ENCODE results near the gene PCNX2.
A peak's percentile ranks its signal among the peaks of the same experiment; 100 is the strongest.

Gene PCNX2

GRCh38 chr1:233326811-233327650, 31.5 kb upstream of the PCNX2 start:
- H3K4me2 ChIP-seq (ENCODE audit: low read depth, low read length): peak overlapping the region; percentile 73
- DNase-seq: peak; percentile 98

GRCh38 chr1:233326319-233326718, 30.8 kb upstream of the PCNX2 start:
- peaks cover 25% of the 10 kb centered on the region for H3K79me2 ChIP-seq (ENCODE audit: low read length)
- H3K4me1 ChIP-seq (ENCODE audit: low read length): peaks cover 19% of the 10 kb centered on the region; the same call in 1 of the 2 replicates
- H2AFZ ChIP-seq (ENCODE audit: low read length): peak overlapping the region; percentile 87; the same call in 1 of the 2 replicates
- H3K27ac ChIP-seq (ENCODE audit: low read length): no peak overlapping the region
- H3K36me3 ChIP-seq (replicated peaks; ENCODE audit: insufficient read depth, low read length): no peaks in the 10 kb centered on the region
- H3F3A ChIP-seq (ENCODE audit: insufficient read depth, low read length): peaks cover 12% of the 10 kb centered on the region
- H3K4me3 ChIP-seq (ENCODE audit: low read length): peak overlapping the region; percentile 69
- no peaks in the 10 kb centered on the region for H3K9me3 ChIP-seq (replicated peaks; ENCODE audit: insufficient read depth, low read length)
- no peak for TF ChIP-seq EZH2 (optimal IDR thresholded peaks at IDR 0.05; ENCODE audit: low read depth, low read length)
- no peak for TF ChIP-seq CTCF (IDR thresholded peaks at IDR 0.05; ENCODE audit: low read length)
- no peaks in the 10 kb centered on the region for H3K9me2 ChIP-seq (replicated peaks; ENCODE audit: insufficient read depth, low read length)
- no peaks in the 10 kb centered on the region for H3K27me3 ChIP-seq (replicated peaks; ENCODE audit: insufficient read depth, low read length)
- no peaks in the 10 kb centered on the region for H4K20me1 ChIP-seq (ENCODE audit: insufficient read depth, low read length)
- no peak overlapping the region for H3K9ac ChIP-seq (ENCODE audit: low read length)
- no peak for DNase-seq
- peak overlapping the region; percentile 73; the same call in 1 of the 2 replicates for H3K4me2 ChIP-seq (ENCODE audit: low read depth, low read length)

More at GRCh38 chr1:233326811-233327650, 31.5 kb upstream of the PCNX2 start:
- peak overlapping the region; percentile 69 for H3K4me3 ChIP-seq (ENCODE audit: low read length)
- peak overlapping the region; percentile 87 for H2AFZ ChIP-seq (ENCODE audit: low read length)
- H3K27ac ChIP-seq (ENCODE audit: low read length): peak overlapping the region; percentile 10; the same call in 1 of the 2 replicates
- TF ChIP-seq EZH2phosphoT487 (IDR thresholded peaks at IDR 0.05; ENCODE audit: low read length) (no peak), CTCF (IDR thresholded peaks at IDR 0.05; ENCODE audit: low read length) (no peak), EZH2 (optimal IDR thresholded peaks at IDR 0.05; ENCODE audit: low read depth, low read length) (no peak)
- H3K36me3 ChIP-seq (replicated peaks; ENCODE audit: insufficient read depth, low read length): no peaks in the 10 kb centered on the region
- no peaks in the 10 kb centered on the region for H3K27me3 ChIP-seq (replicated peaks; ENCODE audit: insufficient read depth, low read length)
- peaks cover 32% of the 10 kb centered on the region for H3K79me2 ChIP-seq (ENCODE audit: low read length)
- peaks cover 12% of the 10 kb centered on the region for H3F3A ChIP-seq (ENCODE audit: insufficient read depth, low read length)
- no peaks in the 10 kb centered on the region for H4K20me1 ChIP-seq (ENCODE audit: insufficient read depth, low read length)
- H3K9ac ChIP-seq (ENCODE audit: low read length): peak overlapping the region; percentile 20; the same call in 1 of the 2 replicates
- no peaks in the 10 kb centered on the region for H3K9me2 ChIP-seq (replicated peaks; ENCODE audit: insufficient read depth, low read length)
- no peaks in the 10 kb centered on the region for H3K9me3 ChIP-seq (replicated peaks; ENCODE audit: insufficient read depth, low read length)
- H3K4me1 ChIP-seq (ENCODE audit: low read length): peaks cover 19% of the 10 kb centered on the region; the same call in 1 of the 2 replicates

- Histone ChIP-seq H3K4me2 (ENCODE audit: low read depth, low read length) (no peak overlapping the region), H3K4me1 (ENCODE audit: low read length) (peaks cover 16% of the 10 kb centered on the region), H2AFZ (ENCODE audit: low read length) (no peak overlapping the region), H3F3A (ENCODE audit: insufficient read depth, low read length) (peaks cover 25% of the 10 kb centered on the region), H3K27me3 (replicated peaks; ENCODE audit: insufficient read depth, low read length) (no peaks in the 10 kb centered on the region), H4K20me1 (ENCODE audit: insufficient read depth, low read length) (no peaks in the 10 kb centered on the region), H3K9me3 (replicated peaks; ENCODE audit: insufficient read depth, low read length) (no peaks in the 10 kb centered on the region), H3K79me2 (ENCODE audit: low read length) (peaks cover 2% of the 10 kb centered on the region), H3K4me3 (ENCODE audit: low read length) (no peak overlapping the region), H3K27ac (ENCODE audit: low read length) (no peak overlapping the region), H3K9ac (ENCODE audit: low read length) (no peak overlapping the region), H3K36me3 (replicated peaks; ENCODE audit: insufficient read depth, low read length) (no peaks in the 10 kb centered on the region), H3K9me2 (replicated peaks; ENCODE audit: insufficient read depth, low read length) (no peaks in the 10 kb centered on the region)
- no peak for TF ChIP-seq EZH2phosphoT487 (IDR thresholded peaks at IDR 0.05; ENCODE audit: low read length)
- TF ChIP-seq CTCF (IDR thresholded peaks at IDR 0.05; ENCODE audit: low read length): no peak
- no peak for TF ChIP-seq EZH2 (optimal IDR thresholded peaks at IDR 0.05; ENCODE audit: low read depth, low read length)
- no peak for DNase-seq
Measured at GRCh38 chr1:233323718-233324117, 28.2 kb upstream of the PCNX2 start.
